Stomach (tissue), 9 donors: ENCODE data around the gene FBXL2. TPM values are rescaled to one million over a fixed set of nuclear protein-coding genes. Genes with fewer than 3 reads are reported as not detected.

ENCODE experiments used
- DNase-seq, 2 donors: peaks; one replicate each; pipeline versions ENCODE4 v3.0.0 to v3.0.0-alpha.2; 2013 to 2019
- H3K27ac ChIP-seq, 5 donors: fragments of 200-600 bp in 4 of 5; sonication (generic) in 4 of 5; one replicate each; pipeline ENCODE4 v1.5.1; 2013 to 2019; ENCODE audit warnings: mild to moderate bottlenecking in 1 of 5, moderate library complexity in 1 of 5
- H3K27me3 ChIP-seq, 3 donors: fragments of 200-600 bp; sonication (generic); one replicate each; pipeline ENCODE4 v1.5.1; 2017 to 2019; ENCODE audit warnings: mixed run types in 1 of 3
- H3K36me3 ChIP-seq, 4 donors: fragments of 200-600 bp; sonication (generic); 1 replicate in 3 of 4; 2 replicates in 1 of 4; pipeline ENCODE4 v1.5.1; 2016 to 2019
- H3K4me1 ChIP-seq, 4 donors: fragments of 200-600 bp; sonication (generic); one replicate each; pipeline ENCODE4 v1.5.1; 2016 to 2019
- H3K4me3 ChIP-seq, 4 donors: fragments of 200-600 bp; sonication (generic) in 3 of 4; one replicate each; pipeline ENCODE4 v1.5.1; 2016 to 2019; ENCODE audit warnings: mild to moderate bottlenecking in 1 of 4
- H3K9me3 ChIP-seq, 4 donors: fragments of 200-600 bp; sonication (generic); one replicate each; pipeline ENCODE4 v1.5.1; 2016 to 2019
- CTCF ChIP-seq, 7 experiments: fragments of 450-650 bp in 4 of 7; fragments of 200-600 bp in 3 of 7; sonication (generic) in 3 of 7; IDR thresholded peaks; one replicate each; pipeline ENCODE4 v1.5.1; 2016 to 2019; ENCODE audit warnings: antibody characterized with exemption in 7 of 7, control low read depth in 2 of 7, mild to moderate bottlenecking in 1 of 7
- EP300 ChIP-seq: sonication (generic); formaldehyde crosslinking; IDR thresholded peaks from one replicate; pipeline ENCODE4 v1.6.1; 2017; ENCODE audit warnings: antibody characterized with exemption
- POLR2A ChIP-seq, 4 donors: fragments of 450-650 bp; IDR thresholded peaks; one replicate each; pipeline ENCODE4 v1.6.1; 2016; ENCODE audit warnings: antibody characterized with exemption in 4 of 4, control low read depth in 2 of 4, mild to moderate bottlenecking in 1 of 4, moderate library complexity in 1 of 4
- POLR2AphosphoS5 ChIP-seq, 3 donors: sonication (generic); formaldehyde crosslinking; IDR thresholded peaks; one replicate each; pipeline ENCODE4 v1.6.1; 2016; ENCODE audit warnings: antibody characterized with exemption in 3 of 3
- WGBS, 5 donors: extraction: QIAGEN DNeasy Blood & Tissue Kit in 3 of 5; methylation state at CpG; one replicate each; pipeline versions ENCODE4 v1.1.5 to v1.1.7; 2013 to 2018; 5-methylcytosine and 5-hydroxymethylcytosine counted together
- intact Hi-C: fragments of 100-400 bp; cut with DNase I; formaldehyde crosslinking; loops from one replicate; pipeline ENCODE4 v1.15.1; 2023; ENCODE audit warnings: low total_unique reads
- polyA plus RNA-seq, 3 donors: library from polyadenylated mRNA; stranded (reverse); fragments of 200-250 nt; gene quantifications; one replicate each; pipeline ENCODE4 v1.2.3, GENCODE V29; 2013
- small RNA-seq, 4 donors: library from RNA; depleted of rRNA; stranded (forward); fragments of <200 nt; gene quantifications; one replicate each; pipeline ENCODE3, GENCODE V24; 2016
- total RNA-seq, 5 donors: library from RNA; depleted of rRNA; stranded (reverse); fragments of >200 nt; gene quantifications; one replicate each; pipeline versions ENCODE4 v1.1.0 to v1.2.3, GENCODE V29; 2014 to 2016
- donor health status: healthy with polysubstance abuse.
- donor health status: Bipolar disorder and iron deficiency.
- donor health status: healthy.

Gene FBXL2
- total and polyA plus RNA-seq, 8 donors, result 0.46 to 62.4 (median 9.4) TPM; not detected in 1

GRCh38 chr3:33430571-33430970 lies 153.3 kb downstream of the FBXL2 start:
- no peak overlapping the region for H3K4me3 ChIP-seq
- WGBS, 5 donors, result 82 to 93% (median 89%) methylated on average over 4 of the region's 4 CpGs
- H3K27me3 ChIP-seq, result no peaks in the 10 kb centered on the region
- H3K27ac ChIP-seq, result no peak overlapping the region
- peaks cover 27 to 98% (median 63%) of the 10 kb centered on the region in 4 donors for H3K4me1 ChIP-seq
- H3K9me3 ChIP-seq, result no peaks in the 10 kb centered on the region
- TF ChIP-seq POLR2A (IDR thresholded peaks at IDR 0.05) (no peak), POLR2AphosphoS5 (IDR thresholded peaks at IDR 0.05) (no peak), CTCF (IDR thresholded peaks at IDR 0.05) (no peak), EP300 (no peak)
- intact Hi-C loops, result no loop called here
- H3K36me3 ChIP-seq, result no peaks in the 10 kb centered on the region
- DNase-seq, result no peak

- intact Hi-C loops, result no loop called here
- Histone ChIP-seq H3K27me3 (no peaks in the 10 kb centered on the region), H3K27ac (no peak overlapping the region), H3K9me3 (no peaks in the 10 kb centered on the region), H3K4me1 (peaks cover 37 to 100% (median 76%) of the 10 kb centered on the region in 4 donors), H3K36me3 (no peaks in the 10 kb centered on the region), H3K4me3 (no peak overlapping the region)
- DNase-seq, result no peak
- WGBS, 5 donors, result 34 to 54% (median 41%) methylated on average over 2 of the region's 2 CpGs
- TF ChIP-seq EP300 (no peak), CTCF (IDR thresholded peaks at IDR 0.05) (no peak), POLR2A (IDR thresholded peaks at IDR 0.05) (no peak), POLR2AphosphoS5 (IDR thresholded peaks at IDR 0.05) (no peak)
Measured at GRCh38 chr3:33433843-33434242, 156.6 kb downstream of the FBXL2 start.

Small RNAs within 50 kb of the gene (small RNA-seq; reads per million reads assigned to genes)
- gene RNU7-110P, result 0 reads per million in 4 donors

Other genes starting within 250 kb of the FBXL2 start
- 10 to 100 TPM; 13.0 to 76.5 (median 49.0) TPM for gene GLB1, start 180.3 kb upstream of the FBXL2 start, total RNA-seq
- gene GLB1, start 180.3 kb upstream of the FBXL2 start, polyA plus RNA-seq, result 10 to 100 TPM; 11.2 to 21.5 (median 13.6) TPM
- gene TMPPE, start 180.3 kb upstream of the FBXL2 start, total RNA-seq, result 10 to 100 TPM in 3 of 5 donors, 1 to 10 TPM in 2; 1.2 to 17.4 (median 11.0) TPM
- under 1 TPM; 0.15 to 0.75 (median 0.15) TPM for gene TMPPE, start 180.3 kb upstream of the FBXL2 start, polyA plus RNA-seq
- 100 to 1,000 TPM in 3 of 5 donors, 10 to 100 TPM in 2; 65.8 to 284 (median 106) TPM for gene CRTAP, start 163.4 kb upstream of the FBXL2 start, total RNA-seq
- 100 to 1,000 TPM in 1 of 3 donors, 10 to 100 TPM in 2; 65.2 to 165 (median 75.8) TPM for gene CRTAP, start 163.4 kb upstream of the FBXL2 start, polyA plus RNA-seq
- 1 to 10 TPM in 2 of 5 donors, under 1 TPM in 2, not detected in 1; 0.29 to 4.6 (median 2.3) TPM for gene SUSD5, start 58.6 kb upstream of the FBXL2 start, total RNA-seq
- gene SUSD5, start 58.6 kb upstream of the FBXL2 start, polyA plus RNA-seq, result under 1 TPM in 1 of 3 donors, not detected in 2; 0.25 TPM
- gene UBP1, start 163.0 kb downstream of the FBXL2 start, total RNA-seq, result 100 to 1,000 TPM in 2 of 5 donors, 10 to 100 TPM in 3; 55.2 to 150 (median 88.8) TPM
- 10 to 100 TPM; 21.0 to 32.6 (median 29.0) TPM for gene UBP1, start 163.0 kb downstream of the FBXL2 start, polyA plus RNA-seq